Vagina (tissue), 2 donors: ENCODE measurements around the gene SLF2.

Experiments
- CTCF ChIP-seq, 3 experiments: fragments of 450-650 bp in 2 of 3; fragments of 200-600 bp in 1 of 3; sonication (generic) in 1 of 3; IDR thresholded peaks; one replicate each; pipeline ENCODE4 v1.5.1; 2017 to 2019; ENCODE audit warnings: antibody characterized with exemption in 3 of 3, mild to moderate bottlenecking in 2 of 3, moderate library complexity in 2 of 3
- POLR2A ChIP-seq, 2 donors: fragments of 450-650 bp; IDR thresholded peaks; one replicate each; pipeline ENCODE4 v1.6.1; 2017; ENCODE audit warnings: antibody characterized with exemption in 2 of 2, mild to moderate bottlenecking in 2 of 2, moderate library complexity in 2 of 2
- POLR2AphosphoS5 ChIP-seq, 2 donors: sonication (generic); formaldehyde crosslinking; IDR thresholded peaks; one replicate each; pipeline ENCODE4 v1.9.0; 2017; ENCODE audit warnings: antibody characterized with exemption in 2 of 2, mild to moderate bottlenecking in 2 of 2, low read depth in 1 of 2; ENCODE audit not compliant: insufficient read depth in 1 of 2

DNA sequence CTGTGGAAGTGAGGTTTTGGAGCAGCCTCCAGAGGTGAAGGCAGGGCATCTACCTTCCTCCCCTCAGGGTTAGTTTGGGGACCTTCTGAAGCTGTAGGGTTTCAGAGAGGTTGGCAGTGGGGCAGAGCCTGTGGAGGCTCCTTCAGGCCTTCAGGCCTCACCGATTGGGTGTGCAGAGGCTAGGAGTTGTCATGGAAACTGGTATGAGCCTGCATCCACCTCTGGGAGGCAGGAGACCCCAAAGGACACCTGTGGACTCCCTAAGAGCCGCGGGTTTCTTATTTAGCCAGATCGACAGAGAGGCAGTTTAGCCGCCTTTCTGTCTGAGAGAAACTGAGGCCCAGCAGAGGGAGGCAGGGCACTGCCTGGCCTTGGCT lies 88.9 kb downstream of the SLF2 start:
- TF ChIP-seq CTCF (IDR thresholded peaks at IDR 0.05) (peak in 1 of 3 experiments; percentile 11), POLR2A (IDR thresholded peaks at IDR 0.05) (no peak), POLR2AphosphoS5 (IDR thresholded peaks at IDR 0.05; ENCODE audit: insufficient read depth in 1 of 2, low read depth in 1 of 2) (no peak)
